HG03520 (cell line): ENCODE data around the gene CKAP2.
A peak's percentile ranks its signal among the peaks of the same experiment; 100 is the strongest.
"Not testable (repeated sequence)": the region's sequence is repeated elsewhere in the genome, so short reads cannot be mapped to it uniquely, and the experiment has no call there.

ENCODE experiments used
- ATAC-seq: cut with Tn5 transposase; IDR thresholded peaks from one replicate; pipeline ENCODE4 v1.9.1; 2021; ENCODE audit warnings: mild to moderate bottlenecking, moderate library complexity; ENCODE audit not compliant: unreplicated experiment

Gene CKAP2, protein sequence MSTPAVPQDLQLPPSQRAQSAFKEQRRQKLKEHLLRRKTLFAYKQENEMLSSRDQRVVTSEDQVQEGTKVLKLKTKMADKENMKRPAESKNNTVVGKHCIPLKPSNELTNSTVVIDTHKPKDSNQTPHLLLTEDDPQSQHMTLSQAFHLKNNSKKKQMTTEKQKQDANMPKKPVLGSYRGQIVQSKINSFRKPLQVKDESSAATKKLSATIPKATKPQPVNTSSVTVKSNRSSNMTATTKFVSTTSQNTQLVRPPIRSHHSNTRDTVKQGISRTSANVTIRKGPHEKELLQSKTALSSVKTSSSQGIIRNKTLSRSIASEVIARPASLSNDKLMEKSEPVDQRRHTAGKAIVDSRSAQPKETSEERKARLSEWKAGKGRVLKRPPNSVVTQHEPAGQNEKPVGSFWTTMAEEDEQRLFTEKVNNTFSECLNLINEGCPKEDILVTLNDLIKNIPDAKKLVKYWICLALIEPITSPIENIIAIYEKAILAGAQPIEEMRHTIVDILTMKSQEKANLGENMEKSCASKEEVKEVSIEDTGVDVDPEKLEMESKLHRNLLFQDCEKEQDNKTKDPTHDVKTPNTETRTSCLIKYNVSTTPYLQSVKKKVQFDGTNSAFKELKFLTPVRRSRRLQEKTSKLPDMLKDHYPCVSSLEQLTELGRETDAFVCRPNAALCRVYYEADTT

DNA sequence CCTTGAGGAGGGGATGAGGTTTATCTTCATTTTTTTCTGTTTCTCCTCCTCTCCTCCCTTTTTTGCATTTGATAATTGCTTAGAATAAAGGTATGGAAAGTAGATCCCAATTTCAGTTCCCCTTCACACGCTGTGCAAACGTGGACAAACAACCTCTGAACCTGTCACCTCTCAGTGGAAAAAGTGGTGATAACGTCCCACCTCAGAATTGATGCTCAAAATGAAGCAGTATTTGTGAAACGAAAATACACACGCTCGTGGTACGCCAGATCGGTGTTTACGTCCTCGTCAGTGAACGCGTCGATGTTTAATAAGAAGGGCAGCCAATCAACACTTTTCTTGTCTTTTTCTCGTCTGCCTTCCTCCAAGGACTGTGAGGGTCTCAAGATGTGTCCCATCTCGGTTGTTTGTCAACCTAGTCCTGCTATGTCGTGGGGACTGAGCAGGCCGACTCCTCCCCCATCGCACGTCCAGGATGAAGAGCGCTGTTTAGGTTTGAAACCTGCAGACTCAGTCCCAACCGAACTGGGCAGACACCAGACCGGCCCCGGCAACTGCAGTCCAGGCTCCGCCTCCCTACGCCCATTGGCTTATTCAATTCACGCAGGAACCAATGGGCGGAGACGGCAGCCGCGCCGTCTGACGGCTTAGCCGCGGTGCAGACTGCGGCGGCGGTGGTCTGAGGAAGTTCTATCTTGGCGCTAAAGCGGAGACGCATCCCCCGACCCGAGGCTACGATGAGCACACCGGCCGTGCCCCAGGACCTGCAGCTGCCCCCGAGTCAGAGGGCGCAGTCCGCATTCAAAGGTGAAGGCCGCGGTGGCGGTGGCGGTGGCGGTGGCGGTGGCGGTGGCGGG, at the start of gene CKAP2:
Gene CKAP2 (plus strand): TSS at position 659 of the 857 bp plus-strand sequence. CDS start 79 bp downstream, at position 738.
- ATAC-seq = peak; percentile 69

DNA sequence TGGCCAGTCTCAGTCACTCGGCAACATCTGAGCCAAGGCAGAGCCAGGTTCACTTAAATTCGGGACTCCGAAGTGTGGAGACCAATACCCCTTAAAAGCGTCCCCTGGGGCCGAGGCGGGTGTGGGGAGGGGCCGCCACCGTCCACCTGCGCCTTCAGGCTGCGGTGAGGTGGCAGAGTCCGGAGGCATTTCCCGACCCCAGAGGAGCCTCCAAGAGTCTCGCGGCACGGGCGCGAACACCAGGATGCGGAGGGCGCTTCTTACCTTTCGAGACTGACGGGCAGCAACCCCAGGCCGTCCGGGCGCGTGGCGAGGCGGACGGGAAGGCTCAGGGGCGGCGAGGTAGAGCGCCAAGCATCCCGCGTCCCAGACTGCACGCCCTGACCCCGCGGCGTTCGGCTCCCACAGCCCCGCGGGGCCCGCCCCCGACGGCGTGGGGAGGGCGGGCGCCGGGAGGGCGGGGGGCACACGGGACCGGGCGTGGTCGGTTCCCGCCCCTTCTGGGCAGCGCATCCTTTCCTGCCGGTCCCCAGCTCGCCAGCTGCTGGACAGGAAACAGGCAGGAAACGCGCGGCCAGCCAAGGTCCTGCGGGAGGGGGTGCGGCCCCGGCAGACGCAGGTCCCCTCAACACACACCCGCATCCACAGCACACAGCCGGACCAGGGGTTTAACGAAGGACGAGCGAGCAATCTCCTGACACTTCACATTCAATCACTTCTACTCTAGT, 49.3 kb upstream of the CKAP2 start, which contains the start of gene THSD1:
Gene THSD1 (minus strand): TSS at position 406 of the 728 bp plus-strand sequence. CDS start 3,572 bp downstream, outside the sequence.
- ATAC-seq = peak; percentile 43

DNA sequence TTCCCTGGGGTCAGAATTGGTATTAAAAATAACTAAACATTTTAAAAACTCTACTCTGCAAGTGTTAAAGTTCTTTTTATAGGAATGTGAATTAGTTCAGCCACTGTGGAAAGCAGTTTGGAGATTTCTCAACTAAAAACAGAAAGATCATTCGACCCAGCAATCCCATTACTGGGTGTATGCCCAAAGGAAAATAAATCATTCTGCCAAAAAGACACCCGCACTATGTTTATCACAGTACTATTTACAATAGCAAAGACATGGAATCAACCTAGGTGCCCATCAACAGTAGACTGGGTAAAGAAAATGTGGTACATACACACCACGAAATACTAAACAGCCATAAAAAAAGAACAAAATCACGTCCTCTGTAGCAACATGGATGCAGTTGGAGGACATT, 48.6 kb upstream of the CKAP2 start:
- ATAC-seq = no peak

DNA sequence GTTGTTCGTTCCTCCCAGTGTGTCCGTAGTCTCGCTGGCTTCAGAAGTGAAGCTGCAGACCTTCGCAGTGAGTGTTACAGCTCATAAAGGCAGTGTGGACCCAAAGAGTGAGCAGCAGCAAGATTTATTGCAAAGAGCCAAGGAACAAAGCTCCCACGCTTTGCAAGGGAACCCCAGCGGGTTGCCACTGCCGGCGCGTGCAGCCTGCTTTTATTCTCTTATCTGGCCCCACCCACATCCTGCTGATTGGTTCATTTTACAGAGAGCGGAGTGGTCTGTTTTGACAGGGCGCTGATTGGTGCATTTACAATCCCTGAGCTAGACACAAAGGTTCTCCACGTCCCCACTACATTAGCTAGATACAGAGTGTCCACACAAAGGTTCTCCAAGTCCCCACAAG, 47.8 kb upstream of the CKAP2 start:
- ATAC-seq = not testable (repeated sequence)

GRCh38 chr13:52408071-52408658, 47.1 kb upstream of the CKAP2 start:
- not testable (repeated sequence) for ATAC-seq

- peak; percentile 68 for ATAC-seq
Observed at GRCh38 chr13:52411629-52412028, 43.6 kb upstream of the CKAP2 start.

DNA sequence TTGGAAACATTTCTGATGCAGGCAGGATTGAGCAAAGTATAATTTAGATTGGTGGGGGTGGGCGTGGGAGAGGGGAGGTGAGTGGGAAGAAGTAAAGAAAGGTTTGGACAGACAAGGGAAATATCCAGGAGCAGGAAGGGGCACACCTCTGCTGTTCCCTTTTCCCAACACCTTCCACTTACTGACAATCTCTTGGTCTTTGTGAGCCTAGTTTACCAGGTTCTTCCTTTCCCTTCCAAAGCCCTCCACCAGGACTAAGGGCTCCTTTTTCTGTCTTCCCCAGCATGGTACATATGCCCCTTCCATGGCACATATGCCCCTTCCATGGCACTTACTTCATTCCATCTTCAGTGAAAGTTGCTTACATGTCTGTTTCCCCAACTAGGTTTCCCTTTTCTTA, 43.1 kb upstream of the CKAP2 start:
- ATAC-seq = no peak

GRCh38 chr13:52414051-52414450, 41.2 kb upstream of the CKAP2 start:
- no peak for ATAC-seq

DNA sequence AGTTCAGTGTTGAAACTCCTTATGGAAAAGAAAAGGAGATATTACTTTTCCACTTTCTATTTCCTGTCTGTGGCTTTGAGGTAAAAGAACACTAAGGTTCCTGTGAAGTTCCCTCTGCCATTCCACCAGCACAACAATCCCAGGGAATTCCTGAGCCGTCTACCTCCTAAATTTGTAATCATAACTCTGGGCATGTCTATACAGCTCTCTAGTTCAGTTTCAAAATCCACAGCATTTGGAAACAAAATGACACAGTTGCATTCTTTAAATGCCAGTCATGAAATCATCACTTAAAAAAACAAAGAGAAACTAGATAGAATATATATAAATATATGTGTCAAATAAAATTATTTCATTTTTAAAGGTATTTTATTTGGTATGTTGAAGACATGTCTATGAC, 40.3 kb upstream of the CKAP2 start:
- ATAC-seq = no peak

DNA sequence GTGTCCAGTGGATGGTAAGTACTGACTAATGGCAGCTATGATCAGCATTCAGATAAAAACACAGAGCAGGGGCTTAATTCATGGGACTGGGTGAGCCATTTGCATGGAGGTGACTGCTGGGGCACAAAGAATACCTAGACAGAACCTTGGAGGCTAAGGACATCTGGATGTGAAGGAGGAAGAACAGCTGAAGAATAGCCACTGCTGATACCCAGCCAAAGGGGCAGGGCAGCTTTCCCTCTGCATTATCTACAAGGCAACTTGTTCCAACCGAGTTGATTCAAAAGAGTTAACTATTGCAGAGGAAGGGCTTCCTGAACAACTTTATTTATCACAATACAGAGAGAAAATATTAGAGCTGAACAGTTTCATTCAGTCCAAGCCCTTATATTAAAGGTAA, 36.2 kb upstream of the CKAP2 start:
- ATAC-seq = no peak

DNA sequence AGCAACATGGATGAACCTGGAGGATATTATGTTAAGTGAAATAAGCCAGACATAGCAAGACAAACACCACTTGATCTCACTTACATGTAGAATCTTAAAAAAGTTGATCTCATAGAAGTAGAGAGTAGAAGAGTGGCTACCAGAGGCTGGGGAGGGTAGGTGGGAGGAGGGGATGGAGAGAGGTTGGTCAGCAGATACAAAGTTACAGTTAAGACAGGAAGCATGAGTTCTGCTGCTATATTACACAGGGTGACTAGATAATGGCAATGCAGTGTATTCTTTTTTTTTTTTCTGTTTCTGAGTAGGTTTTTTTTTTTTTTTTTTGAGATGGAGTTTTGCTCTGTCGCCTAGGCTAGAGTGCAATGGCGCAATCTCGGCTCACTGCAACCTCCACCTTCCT, 34.1 kb upstream of the CKAP2 start:
- no peak for ATAC-seq

- ATAC-seq = no peak
Observed at GRCh38 chr13:52428295-52428694, 27.0 kb upstream of the CKAP2 start.

GRCh38 chr13:52432456-52432855, 22.8 kb upstream of the CKAP2 start:
- ATAC-seq = no peak

- ATAC-seq = no peak
Observed at GRCh38 chr13:52446265-52446664, 9.0 kb upstream of the CKAP2 start.

GRCh38 chr13:52447354-52447753, 7.9 kb upstream of the CKAP2 start:
- no peak for ATAC-seq

DNA sequence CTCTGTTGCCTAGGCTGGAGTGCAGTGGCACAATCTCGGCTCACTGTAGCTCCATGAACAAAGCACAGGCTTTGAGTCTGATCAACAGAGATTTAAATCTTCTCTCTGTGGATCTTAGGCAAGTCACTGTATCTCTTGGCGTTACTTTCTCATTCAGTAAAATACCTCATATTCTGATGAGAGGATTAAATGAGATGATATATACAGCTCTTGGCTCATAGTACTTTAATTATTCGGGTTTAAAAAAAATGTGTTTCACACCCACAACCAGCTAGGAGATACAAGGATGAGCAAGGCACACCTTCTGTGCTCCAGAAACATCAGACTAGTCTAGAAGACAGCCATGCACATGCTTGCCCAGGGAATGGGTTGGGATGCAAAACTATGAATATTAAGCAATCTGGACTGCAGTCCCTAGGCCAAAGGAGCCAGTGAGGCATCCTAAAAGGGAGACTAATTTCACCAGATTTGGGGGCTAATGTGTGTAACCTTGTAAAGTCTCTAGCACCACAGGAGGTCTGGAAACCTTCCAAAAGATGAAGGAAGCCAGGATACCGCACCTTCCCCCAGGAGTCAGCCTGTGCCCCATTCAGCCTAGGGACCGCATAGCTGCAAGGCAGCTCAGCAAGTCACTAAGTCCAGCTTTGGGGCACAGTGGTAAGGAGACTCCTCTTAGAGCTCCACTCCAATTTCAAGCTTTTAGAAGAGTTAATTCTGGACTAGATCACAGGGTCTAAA, 7.3 kb upstream of the CKAP2 start:
- no peak for ATAC-seq

DNA sequence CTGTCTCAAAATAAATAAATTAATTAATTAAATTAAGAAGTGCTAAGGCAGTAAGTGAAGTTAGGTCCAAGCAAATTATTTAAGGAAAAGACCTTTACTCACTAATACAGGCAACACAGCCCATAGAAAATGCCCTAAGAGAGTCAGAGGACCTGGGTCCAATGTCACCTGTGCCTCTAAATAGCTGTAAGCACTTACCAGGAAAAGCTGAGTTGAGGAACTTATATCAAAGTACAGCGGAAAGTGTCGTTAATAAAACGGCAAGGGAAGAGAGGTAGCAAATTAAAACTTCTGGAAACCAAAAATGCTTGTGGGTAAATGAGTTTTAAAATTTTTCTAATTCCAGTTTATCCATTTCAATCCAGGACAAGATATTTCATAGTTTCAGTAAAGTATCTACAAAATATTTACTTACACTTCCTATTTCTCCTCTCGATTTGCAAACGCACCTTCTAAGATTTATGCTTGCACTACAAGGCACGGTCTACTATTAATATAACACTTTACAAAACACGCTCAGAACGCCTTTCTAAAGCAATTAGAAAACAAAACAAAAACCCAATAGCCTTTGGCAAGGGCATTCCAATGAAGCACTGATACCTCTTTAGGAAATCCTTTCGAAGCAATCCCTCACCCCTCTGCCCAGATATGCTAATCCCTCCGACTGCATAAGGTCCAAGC, 5.8 kb upstream of the CKAP2 start:
- ATAC-seq = no peak

GRCh38 chr13:52450012-52450792, 5.1 kb upstream of the CKAP2 start, which contains the start of gene VPS36:
Gene VPS36, minus strand, starts transcription at chr13:52450634. Its CDS starts 40 bp downstream, at chr13:52450594.
- ATAC-seq = peak; percentile 64
